ENCODE results near the gene DLGAP4. TPM values are rescaled to one million over a fixed set of nuclear protein-coding genes. Genes with fewer than 3 reads are reported as not detected.

Gene DLGAP4
- total and polyA plus RNA-seq, 2 of the 13 experiments (the other 11 are each of a cell fraction or from before 2014, with no cell fraction given): 15.2 to 26.7 TPM

- 0 out of 2 replicates have a peak, but pooled peaks have one; percentile 51 for TF ChIP-seq ZNF776 (CRISPR knock-in tag; IDR thresholded peaks at IDR 0.05)
- TF ChIP-seq SOX6 (IDR thresholded peaks at IDR 0.05): no peak
- TF ChIP-seq SOX6 (CRISPR knock-in tag; IDR thresholded peaks at IDR 0.05): 0 out of 2 replicates have a peak, but pooled peaks have one; percentile 5
- TF ChIP-seq DMTF1 (CRISPR knock-in tag; IDR thresholded peaks at IDR 0.05): no peak
- no peak for TF ChIP-seq ZNF430 (CRISPR knock-in tag; IDR thresholded peaks at IDR 0.05)
- no peak for TF ChIP-seq ZNF570 (CRISPR knock-in tag; IDR thresholded peaks at IDR 0.05; ENCODE audit: borderline replicate concordance)
- 0 out of 2 replicates have a peak, but pooled peaks have one; percentile 43 for TF ChIP-seq ZNF556 (CRISPR knock-in tag; IDR thresholded peaks at IDR 0.05; ENCODE audit: borderline replicate concordance)
- TF ChIP-seq ZFP90 (CRISPR knock-in tag; IDR thresholded peaks at IDR 0.05; ENCODE audit: borderline replicate concordance): no peak
- no peak for TF ChIP-seq ZNF878 (CRISPR knock-in tag; IDR thresholded peaks at IDR 0.05)
- 0 out of 2 replicates have a peak, but pooled peaks have one; percentile 14 for TF ChIP-seq ZSCAN21 (CRISPR knock-in tag; IDR thresholded peaks at IDR 0.05; ENCODE audit: borderline replicate concordance)
- TF ChIP-seq ZNF713 (CRISPR knock-in tag; IDR thresholded peaks at IDR 0.05): 0 out of 2 replicates have a peak, but pooled peaks have one; percentile 44
- 0 out of 2 replicates have a peak, but pooled peaks have one; percentile 33 for TF ChIP-seq ZC3H4 (CRISPR knock-in tag; IDR thresholded peaks at IDR 0.05; ENCODE audit: borderline replicate concordance)
- no peak for TF ChIP-seq NCOR1 (IDR thresholded peaks at IDR 0.05; ENCODE audit: borderline replicate concordance, low read length)
- no peak for TF ChIP-seq ZBTB43 (CRISPR knock-in tag; conservative IDR thresholded peaks at IDR 0.05)
- TF ChIP-seq MZF1 (CRISPR knock-in tag; IDR thresholded peaks at IDR 0.05; ENCODE audit: borderline replicate concordance): no peak
- no peak for TF ChIP-seq SPEN (CRISPR knock-in tag; IDR thresholded peaks at IDR 0.05; ENCODE audit: low read depth)
- TF ChIP-seq STAT5B (CRISPR knock-in tag; IDR thresholded peaks at IDR 0.05): peak; percentile 11; the same call in 1 of the 2 replicates
- no peak for TF ChIP-seq ZNF773 (CRISPR knock-in tag; IDR thresholded peaks at IDR 0.05; ENCODE audit: borderline replicate concordance)
- no peak for TF ChIP-seq ZNF292 (CRISPR knock-in tag; IDR thresholded peaks at IDR 0.05; ENCODE audit: borderline replicate concordance, low read depth)
- peak; percentile 68 for TF ChIP-seq ZNF687 (CRISPR knock-in tag; IDR thresholded peaks at IDR 0.05)
- TF ChIP-seq ARHGAP35 (CRISPR knock-in tag; IDR thresholded peaks at IDR 0.05; ENCODE audit: borderline replicate concordance): 0 out of 2 replicates have a peak, but pooled peaks have one; percentile 18
Measured at GRCh38 chr20:36271639-36272546, 34.2 kb upstream of the DLGAP4 start (continued).

Data from HepG2 (cell line).